UCSD-AML1 (cell line): ENCODE results near the gene ASCL2.

Experiments used
- DNase-seq: peaks from one replicate; lab custom pipeline; 2025; ENCODE audit not compliant: unreplicated experiment; lab: John Stamatoyannopoulos, UW

ASCL2 gene

GRCh38 chr11:2270322-2271076, at the start of gene ASCL2:
TSS of gene ASCL2 (minus strand) at chr11:2270588. CDS start at chr11:2270332, 256 bp downstream.
- no peak for DNase-seq

- DNase-seq: no peak
These were observed 49.5 kb upstream of the ASCL2 start for GRCh38 chr11:2319791-2320472.

GRCh38 chr11:2318707-2319106, 48.3 kb upstream of the ASCL2 start:
- no peak for DNase-seq

GRCh38 chr11:2318123-2318522, 47.7 kb upstream of the ASCL2 start:
- no peak for DNase-seq

GRCh38 chr11:2317354-2318050, 47.1 kb upstream of the ASCL2 start:
- no peak for DNase-seq

GRCh38 chr11:2316963-2317244, 46.5 kb upstream of the ASCL2 start:
- no peak for DNase-seq

- no peak for DNase-seq
These were observed 46.0 kb upstream of the ASCL2 start for GRCh38 chr11:2316169-2316962.

GRCh38 chr11:2315395-2316168, 45.2 kb upstream of the ASCL2 start:
- DNase-seq: no peak

- DNase-seq: no peak
These were observed 44.4 kb upstream of the ASCL2 start for GRCh38 chr11:2314525-2315394.

GRCh38 chr11:2314136-2314524, 43.7 kb upstream of the ASCL2 start:
- DNase-seq: no peak

- DNase-seq: no peak
These were observed 42.9 kb upstream of the ASCL2 start for GRCh38 chr11:2313051-2313951.

GRCh38 chr11:2312232-2313042, 42.0 kb upstream of the ASCL2 start:
- no peak for DNase-seq

- DNase-seq: no peak
These were observed 41.2 kb upstream of the ASCL2 start for GRCh38 chr11:2311353-2312133.

- no peak for DNase-seq
These were observed 40.5 kb upstream of the ASCL2 start for GRCh38 chr11:2310786-2311352.

GRCh38 chr11:2310073-2310785, 39.8 kb upstream of the ASCL2 start:
- DNase-seq: no peak
